A673 (cell line): ENCODE results near the gene H6PD.

ENCODE experiments used
- EZH2 ChIP-seq: fragments of 200-600 bp; sonication (generic); IDR thresholded peaks from 2 replicates; pipeline ENCODE4 v1.6.1; 2017; ENCODE audit warnings: borderline replicate concordance, low read depth, mild to moderate bottlenecking, mixed read lengths, antibody characterized with exemption, low read length; ENCODE audit not compliant: poor library complexity, severe bottlenecking
- TF ChIP-seq, protein P1 (sequence below): fragments of 300-800, 200-600 bp; sonication (generic); conservative IDR thresholded peaks from 2 replicates; pipeline ENCODE4 v1.5.1; 2017; ENCODE audit warnings: low read depth, mild to moderate bottlenecking, antibody characterized with exemption, low read length, moderate library complexity, mixed read lengths

DNA sequence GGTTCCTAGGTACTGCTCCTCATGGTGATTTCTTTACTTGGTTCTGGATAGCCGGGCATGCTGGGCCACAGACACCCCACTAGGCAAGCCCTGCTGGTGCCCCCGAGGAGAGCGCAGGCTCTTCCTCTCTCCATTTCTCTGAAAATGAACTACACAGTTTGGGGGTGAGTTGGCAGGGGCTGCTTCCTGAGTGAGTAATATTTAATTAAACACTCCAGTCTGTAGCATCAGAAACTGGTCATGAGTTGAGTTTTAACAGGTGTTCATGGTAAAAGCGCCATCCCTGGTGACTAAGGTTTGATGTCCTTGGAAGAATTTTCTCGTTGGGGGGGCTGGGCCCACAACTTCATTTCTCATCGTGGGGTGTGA is 59.8 kb downstream of the H6PD start:
- TF ChIP-seq EZH2: no peak
- TF ChIP-seq, protein P1, sequence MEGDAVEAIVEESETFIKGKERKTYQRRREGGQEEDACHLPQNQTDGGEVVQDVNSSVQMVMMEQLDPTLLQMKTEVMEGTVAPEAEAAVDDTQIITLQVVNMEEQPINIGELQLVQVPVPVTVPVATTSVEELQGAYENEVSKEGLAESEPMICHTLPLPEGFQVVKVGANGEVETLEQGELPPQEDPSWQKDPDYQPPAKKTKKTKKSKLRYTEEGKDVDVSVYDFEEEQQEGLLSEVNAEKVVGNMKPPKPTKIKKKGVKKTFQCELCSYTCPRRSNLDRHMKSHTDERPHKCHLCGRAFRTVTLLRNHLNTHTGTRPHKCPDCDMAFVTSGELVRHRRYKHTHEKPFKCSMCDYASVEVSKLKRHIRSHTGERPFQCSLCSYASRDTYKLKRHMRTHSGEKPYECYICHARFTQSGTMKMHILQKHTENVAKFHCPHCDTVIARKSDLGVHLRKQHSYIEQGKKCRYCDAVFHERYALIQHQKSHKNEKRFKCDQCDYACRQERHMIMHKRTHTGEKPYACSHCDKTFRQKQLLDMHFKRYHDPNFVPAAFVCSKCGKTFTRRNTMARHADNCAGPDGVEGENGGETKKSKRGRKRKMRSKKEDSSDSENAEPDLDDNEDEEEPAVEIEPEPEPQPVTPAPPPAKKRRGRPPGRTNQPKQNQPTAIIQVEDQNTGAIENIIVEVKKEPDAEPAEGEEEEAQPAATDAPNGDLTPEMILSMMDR: no peak
